ENCODE results near the gene MSI2.

GRCh38 chr17:57687642-57688041 lies 431.3 kb downstream of the MSI2 start:
- TF ChIP-seq FOS (IDR thresholded peaks at IDR 0.05; ENCODE audit: borderline replicate concordance, insufficient read depth, low read length) (no peak), GATA2 (IDR thresholded peaks at IDR 0.05; ENCODE audit: insufficient read depth, insufficient read length, low read depth, low read length) (no peak), MYC (IDR thresholded peaks at IDR 0.05; ENCODE audit: low read depth, low read length) (no peak), CTCF (IDR thresholded peaks at IDR 0.05; ENCODE audit: extremely low read depth in 1 of 2, insufficient read depth in 1 of 2, low read depth in 1 of 2, low read length in 2 of 2) (no peak), POLR2A (IDR thresholded peaks at IDR 0.05; ENCODE audit: low read depth, low read length) (no peak), EZH2 (IDR thresholded peaks at IDR 0.05; ENCODE audit: borderline replicate concordance, low read depth, low read length, severe bottlenecking) (no peak)

Measured in endothelial cell of umbilical vein (primary cell).